SK-MEL-5 (cell line): Measurements from ENCODE around the gene GPR146. TPM values are rescaled to one million over a fixed set of nuclear protein-coding genes. Genes with fewer than 3 reads are reported as not detected.

Source experiments
- DNase-seq: peaks from one replicate; pipeline ENCODE4 v3.0.0-alpha.2; 2016; ENCODE audit warnings: low read depth, low spot score
- in situ Hi-C: cut with HindIII; loops from 2 replicates; pipeline ENCODE4 v1.10.0; 2016; ENCODE audit warnings: low sequenced_read_pairs, high pct_unique_total_duplicates, low pct_unique_long_range_greater_than_20kb
- total RNA-seq: library from RNA; depleted of rRNA; stranded (reverse); fragments of >200 nt; shearing (Covaris generic); gene quantifications from 2 replicates; pipeline ENCODE4 v1.2.3, GENCODE V29; 2014

Gene GPR146
- total RNA-seq, 1 experiment from 2014 or later, result 10.4 TPM

GRCh38 chr7:1092806-1093501 is 48.6 kb downstream of the GPR146 start:
- in situ Hi-C loops, result no loop called here
- DNase-seq, result no peak

- no peak for DNase-seq
- in situ Hi-C loops, result no loop called here
Measured at GRCh38 chr7:1093502-1093843, 49.1 kb downstream of the GPR146 start.

GRCh38 chr7:1093916-1094508 is 49.7 kb downstream of the GPR146 start:
- DNase-seq, result no peak
- in situ Hi-C loops, result no loop called here

- no peak for DNase-seq
- in situ Hi-C loops, result no loop called here
Measured at GRCh38 chr7:1094870-1095269, 50.5 kb downstream of the GPR146 start.

GRCh38 chr7:1095621-1096155 is 51.3 kb downstream of the GPR146 start:
- no peak for DNase-seq
- in situ Hi-C loops, result no loop called here

GRCh38 chr7:1096156-1097119 is 52.1 kb downstream of the GPR146 start:
- DNase-seq, result no peak
- in situ Hi-C loops, result no loop called here

- in situ Hi-C loops, result no loop called here
Measured at GRCh38 chr7:1097120-1097504, 52.8 kb downstream of the GPR146 start.

GRCh38 chr7:1098243-1099153 is 54.2 kb downstream of the GPR146 start:
- no peak for DNase-seq
- in situ Hi-C loops, result no loop called here

More at GRCh38 chr7:1097120-1097504, 52.8 kb downstream of the GPR146 start:
- DNase-seq, result no peak

- in situ Hi-C loops, result no loop called here
- DNase-seq, result no peak
Measured at GRCh38 chr7:1099154-1099542, 54.8 kb downstream of the GPR146 start.

GRCh38 chr7:1099637-1100036 is 55.3 kb downstream of the GPR146 start:
- no peak for DNase-seq
- in situ Hi-C loops, result no loop called here

- in situ Hi-C loops, result no loop called here
- no peak for DNase-seq
Measured at GRCh38 chr7:1100386-1100785, 56.0 kb downstream of the GPR146 start.

GRCh38 chr7:1100834-1101562 is 56.7 kb downstream of the GPR146 start:
- in situ Hi-C loops, result no loop called here
- no peak for DNase-seq

GRCh38 chr7:1101563-1102431 is 57.5 kb downstream of the GPR146 start:
- in situ Hi-C loops, result no loop called here

GRCh38 chr7:1103009-1103788 is 58.9 kb downstream of the GPR146 start:
- in situ Hi-C loops, result no loop called here
- no peak for DNase-seq

More at GRCh38 chr7:1101563-1102431, 57.5 kb downstream of the GPR146 start:
- no peak for DNase-seq

GRCh38 chr7:1103789-1104515 is 59.6 kb downstream of the GPR146 start:
- in situ Hi-C loops, result no loop called here
- no peak for DNase-seq
